HG03558 (cell line): ENCODE results near the gene DENND4C.
"Not testable (repeated sequence)": the region's sequence is repeated elsewhere in the genome, so short reads cannot be mapped to it uniquely, and the experiment has no call there.

Source experiments
- ATAC-seq: cut with Tn5 transposase; IDR thresholded peaks from one replicate; pipeline ENCODE4 v1.9.1; 2021; ENCODE audit warnings: moderate number of reproducible peaks; ENCODE audit not compliant: unreplicated experiment; ENCODE audit errors: extremely low read depth

DENND4C gene

GRCh38 chr9:19221326-19221725, 9.2 kb upstream of the DENND4C start:
- ATAC-seq: no peak

GRCh38 chr9:19223724-19224123, 6.8 kb upstream of the DENND4C start:
- no peak for ATAC-seq

DNA sequence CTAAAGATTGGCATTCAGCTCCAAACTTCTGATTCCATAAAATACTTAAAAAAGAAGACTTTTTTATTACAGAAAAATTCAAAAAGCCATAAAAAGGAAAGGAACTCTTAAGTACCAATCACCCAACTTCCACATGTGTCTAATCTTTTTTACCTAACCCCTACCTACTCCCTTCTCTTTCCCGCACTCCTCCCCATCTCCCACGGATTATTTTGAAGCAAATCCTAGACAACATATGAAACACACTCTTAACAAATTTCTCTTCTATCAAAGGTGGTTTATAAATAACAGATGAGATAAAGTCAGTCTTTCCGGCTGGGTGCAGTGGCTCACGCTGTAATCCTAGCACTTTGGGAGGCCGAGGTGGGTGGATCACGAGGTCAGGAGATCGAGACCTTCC, 5.9 kb upstream of the DENND4C start:
- ATAC-seq: no peak

GRCh38 chr9:19229595-19230354, 718 bp upstream of the DENND4C start:
- peak; percentile 23 for ATAC-seq

DNA sequence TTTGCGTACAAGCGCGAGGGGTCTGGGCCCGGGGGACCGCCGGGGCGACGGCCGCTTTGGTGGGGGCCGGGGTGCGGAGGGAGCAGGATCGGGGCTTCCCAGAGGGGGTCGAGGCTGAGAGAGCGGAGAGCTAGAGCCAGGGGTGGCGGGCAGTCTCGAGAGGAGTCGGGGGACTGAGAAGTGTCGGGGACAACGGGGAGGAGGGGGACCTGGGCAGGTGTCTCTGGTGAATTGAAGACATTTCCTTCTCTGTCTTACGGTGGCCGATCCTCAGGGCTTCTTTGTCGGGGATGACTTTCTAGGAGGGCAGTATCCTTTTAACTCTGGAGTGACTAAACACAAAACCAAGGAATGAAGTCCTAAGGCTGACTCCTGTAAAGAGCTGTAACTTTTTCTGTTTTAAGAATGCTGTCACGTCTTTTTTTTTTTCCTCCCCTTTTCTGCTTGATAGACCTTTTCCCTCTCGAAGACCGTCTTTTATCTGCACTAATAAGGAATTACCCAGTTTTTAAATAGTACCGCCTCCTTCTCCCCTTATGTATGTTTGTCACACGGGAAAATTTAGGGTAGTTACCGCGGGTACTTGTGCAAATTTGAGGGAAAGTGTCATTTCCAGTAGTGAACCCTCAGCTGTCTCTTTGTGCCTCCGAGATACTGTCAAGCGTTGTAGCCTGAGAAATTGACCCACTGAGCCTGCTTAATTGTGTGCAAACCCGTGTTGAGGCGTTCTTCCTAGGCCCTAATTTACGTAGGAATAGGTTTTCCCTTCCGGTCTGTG, 822 bp downstream of the DENND4C start:
- ATAC-seq: no peak

GRCh38 chr9:19231904-19232822, 1.7 kb downstream of the DENND4C start:
- ATAC-seq: no peak

DNA sequence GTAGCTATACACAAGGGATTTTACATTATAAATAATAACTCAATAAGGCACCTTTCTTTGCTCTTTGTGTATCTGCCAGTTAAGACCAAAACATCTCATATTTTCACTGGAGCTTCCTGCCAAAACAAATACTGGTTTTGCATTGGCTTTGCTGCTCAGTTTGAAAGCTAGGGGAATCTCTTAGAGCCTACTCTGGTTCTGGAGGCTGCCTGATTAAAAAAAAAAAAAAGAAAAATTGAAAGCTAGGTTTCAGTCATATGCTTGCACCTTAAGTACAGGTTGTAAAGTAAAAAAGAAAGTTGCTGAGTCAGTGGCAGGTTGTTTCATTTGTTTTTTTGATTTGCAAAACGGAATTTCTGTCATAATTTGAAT, 2.3 kb downstream of the DENND4C start:
- ATAC-seq: no peak

DNA sequence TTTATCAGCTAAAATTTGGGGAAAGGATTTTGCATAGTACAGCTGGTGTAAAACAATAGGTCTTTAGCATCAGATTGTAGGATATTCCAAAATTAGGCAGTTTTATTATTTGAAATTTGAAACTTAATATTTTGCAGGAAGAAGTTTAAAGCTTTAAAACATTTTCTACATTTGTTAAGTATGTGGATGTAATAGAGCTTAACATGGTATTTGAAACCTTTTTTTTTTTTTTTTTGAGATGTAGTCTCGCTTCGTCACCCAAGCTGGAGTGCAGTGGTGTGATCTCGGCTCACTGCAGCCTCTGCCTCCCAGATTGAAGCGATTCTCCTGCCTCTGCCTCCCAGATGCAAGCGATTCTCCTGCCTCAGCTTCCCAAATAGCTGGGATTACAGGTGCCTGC, 2.9 kb downstream of the DENND4C start:
- no peak for ATAC-seq

DNA sequence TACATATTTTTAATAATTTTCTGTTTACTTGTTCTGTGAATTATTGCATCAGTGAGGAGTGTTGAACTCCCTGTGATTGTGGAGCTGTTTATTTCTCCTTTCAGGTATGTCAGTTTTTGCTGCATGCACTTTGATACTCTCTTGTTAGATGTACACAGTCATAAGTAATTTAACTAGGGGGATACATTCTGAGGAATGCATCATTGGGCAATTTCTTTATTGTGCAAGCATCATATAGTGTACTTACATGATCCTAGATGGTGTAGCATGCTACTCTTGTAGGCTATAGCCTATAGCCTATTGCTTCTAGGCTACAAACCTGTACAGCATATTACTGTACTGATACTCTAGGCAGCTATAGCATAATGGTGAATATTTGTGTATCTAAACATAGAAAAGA, 9.5 kb downstream of the DENND4C start:
- no peak for ATAC-seq

DNA sequence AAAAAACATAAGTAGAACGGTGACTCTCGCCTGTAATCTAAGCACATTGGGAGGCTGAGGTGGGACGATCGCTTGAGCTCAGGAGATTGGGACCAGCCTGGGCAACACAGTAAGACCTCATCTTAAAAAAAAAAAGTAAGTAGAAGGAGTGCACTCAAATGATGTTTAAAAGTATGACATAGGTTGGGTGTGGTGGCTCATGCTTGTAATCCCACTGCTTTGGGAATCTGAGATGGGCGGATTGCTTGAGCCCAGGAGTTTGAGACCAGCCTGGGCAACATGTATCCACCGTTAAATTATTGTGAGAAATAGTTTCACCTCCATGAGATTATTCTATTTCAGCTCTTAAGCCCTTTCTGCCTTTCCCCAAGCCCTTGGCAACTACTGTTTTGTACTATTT, 11.2 kb downstream of the DENND4C start:
- ATAC-seq: no peak

- ATAC-seq: no peak
Observed at GRCh38 chr9:19243366-19244033, 13.0 kb downstream of the DENND4C start.

DNA sequence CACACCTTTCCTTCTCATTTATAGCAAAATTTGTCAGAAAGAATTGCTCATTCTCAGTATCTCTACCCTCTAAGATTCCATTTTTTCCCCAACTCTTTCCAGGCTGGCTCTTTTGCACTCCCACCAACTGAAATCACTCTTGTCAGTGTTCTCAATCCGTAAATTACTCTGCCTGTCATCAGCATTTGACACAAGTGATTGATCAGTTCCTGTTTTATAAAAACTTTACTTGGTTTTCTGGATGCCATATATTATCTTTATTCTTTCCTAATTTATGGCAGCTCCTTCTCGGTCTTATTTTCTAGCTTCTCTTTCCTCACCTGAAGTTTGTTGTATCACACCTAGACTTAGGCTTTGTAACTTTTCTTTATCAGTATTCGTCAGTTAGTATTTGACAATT, 16.4 kb downstream of the DENND4C start:
- no peak for ATAC-seq

- no peak for ATAC-seq
Observed at GRCh38 chr9:19247420-19247819, 16.9 kb downstream of the DENND4C start.

DNA sequence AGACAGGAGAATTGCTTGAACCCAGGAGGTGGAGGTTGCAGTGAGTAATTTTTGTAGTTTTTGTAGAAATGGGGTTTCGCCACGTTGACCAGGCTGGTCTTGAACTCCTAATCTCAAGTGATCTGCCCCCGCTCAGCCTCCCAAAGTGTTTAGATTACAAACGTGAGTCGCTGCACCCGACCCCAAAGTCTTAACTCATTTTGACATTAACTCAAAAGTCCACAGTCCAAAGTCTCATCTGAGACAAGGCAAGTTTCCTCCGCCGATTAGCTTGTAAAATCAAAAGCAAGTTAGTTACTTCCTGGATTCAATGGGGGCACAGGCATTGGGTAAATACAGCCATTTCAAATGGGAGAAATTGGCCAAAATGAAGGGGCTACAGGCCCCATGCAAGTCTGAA, 19.9 kb downstream of the DENND4C start:
- not testable (repeated sequence) for ATAC-seq

GRCh38 chr9:19251203-19251602, 20.7 kb downstream of the DENND4C start:
- not testable (repeated sequence) for ATAC-seq

- not testable (repeated sequence) for ATAC-seq
Observed at GRCh38 chr9:19251622-19252021, 21.1 kb downstream of the DENND4C start.

GRCh38 chr9:19252174-19252884, 21.8 kb downstream of the DENND4C start:
- no peak for ATAC-seq

GRCh38 chr9:19252885-19253219, 22.4 kb downstream of the DENND4C start:
- no peak for ATAC-seq

GRCh38 chr9:19255112-19255511, 24.6 kb downstream of the DENND4C start:
- ATAC-seq: no peak

DNA sequence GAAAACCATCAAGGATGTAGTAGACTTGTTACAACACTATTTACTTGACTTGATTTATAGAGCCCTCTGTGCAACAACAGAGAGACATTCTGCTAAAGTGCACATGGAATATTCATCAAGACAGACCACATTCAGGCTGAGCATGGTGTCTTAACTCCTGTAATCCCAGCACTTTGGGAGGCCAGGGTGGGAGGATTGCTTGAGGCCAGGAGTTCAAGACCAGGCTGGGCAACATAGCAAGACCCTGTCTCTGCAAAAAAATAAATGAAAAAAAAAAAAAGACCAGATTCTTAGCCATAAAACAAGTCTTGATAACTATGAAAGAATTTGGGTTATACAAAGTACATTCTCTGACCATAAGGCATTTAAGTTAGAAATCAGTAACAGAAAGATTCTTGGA, 25.3 kb downstream of the DENND4C start:
- no peak for ATAC-seq
